ENCODE data around the gene AUTS2. TPM values are rescaled to one million over a fixed set of nuclear protein-coding genes. Genes with fewer than 3 reads are reported as not detected.

Gene AUTS2
- total and polyA plus RNA-seq, 10 of the 15 experiments (the other 5 are each of a cell fraction or from before 2014, with no cell fraction given) = 6.4 to 55.6 (median 21.6) TPM

DNA sequence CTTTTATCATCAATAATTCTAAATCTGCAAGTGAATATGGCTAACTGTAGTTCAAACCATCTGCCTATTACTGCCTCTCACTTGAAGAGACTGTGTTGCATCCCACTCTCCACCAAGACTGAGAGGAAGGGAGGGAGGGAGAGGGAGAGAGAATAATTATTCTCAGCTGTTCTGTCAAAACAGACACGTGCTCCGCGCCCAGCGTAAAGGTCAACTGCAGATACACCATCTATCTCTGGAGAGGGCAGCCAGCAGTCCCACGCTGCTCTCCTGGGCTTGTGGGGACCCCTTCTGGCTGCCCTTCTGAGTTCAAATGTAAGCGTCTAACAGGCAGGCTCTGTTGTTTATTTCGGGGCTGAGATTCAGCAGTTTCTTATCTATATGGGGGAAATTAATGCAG is 908.2 kb downstream of the AUTS2 start:
- H3K79me2 ChIP-seq (ENCODE audit: control insufficient read depth, insufficient read depth, low read length) = no peaks in the 10 kb centered on the region
- DNase-seq (ENCODE audit: low read depth, low spot score) (no peak), FAIRE-seq (no peak), ATAC-seq (no peak)
- WGBS (ENCODE audit: insufficient coverage, insufficient replicate concordance, low lambda C conversion rate, missing lambda C conversion rate) = 64% methylated on average over 7 of the region's 7 CpGs
- no peak overlapping the region for H3K4me2 ChIP-seq (ENCODE audit: control insufficient read depth, insufficient read depth)
- ChIA-PET POLR2A (no interaction called here), RAD21 (ENCODE audit: unreplicated experiment) (no interaction called here), SMC1A (ENCODE audit: uncharacterized antibody, unreplicated experiment) (no interaction called here), CTCF (interaction anchor here (1.0 kb wide), 2 partner anchors 15 to 465 kb away, joined by 3 to 4 read pairs; no protein-coding TSS in a partner anchor)
- H2AFZ ChIP-seq (ENCODE audit: control insufficient read depth, low read depth, low read length) = no peak overlapping the region
- no peak overlapping the region for H3K4me3 ChIP-seq
- no peak overlapping the region for H3K9ac ChIP-seq (ENCODE audit: control insufficient read depth, insufficient read depth, low read length)
- no peaks in the 10 kb centered on the region for H3K9me3 ChIP-seq (replicated peaks; ENCODE audit: control insufficient read depth, insufficient read depth, low read length)
- H3K27ac ChIP-seq (ENCODE audit: control insufficient read depth, insufficient read depth) = no peak overlapping the region
- H3K36me3 ChIP-seq (ENCODE audit: control insufficient read depth in 2 of 2, insufficient read depth in 2 of 2, low read length in 1 of 2) = peaks cover 0 to 2% of the 10 kb centered on the region in 2 experiments; a peak in 2 of 4 replicates
- in situ Hi-C loops (cut with MboI) = no loop called here
- no peaks in the 10 kb centered on the region for H4K20me1 ChIP-seq (ENCODE audit: control insufficient read depth, insufficient read depth)
- BruUV-seq (replicated peaks) = no TSS peak
- H3K27me3 ChIP-seq (replicated peaks in 1 of 2; ENCODE audit: control insufficient read depth in 2 of 2, insufficient read depth in 2 of 2, low read length in 1 of 2) = no peaks in the 10 kb centered on the region
- intact Hi-C loops (cut with micrococcal nuclease; ENCODE audit: unreplicated experiment) = no loop called here
- no peaks in the 10 kb centered on the region for H3K4me1 ChIP-seq (ENCODE audit: control insufficient read depth, insufficient read depth, low read length)
- no peak for TF ChIP-seq NRF1 (conservative IDR thresholded peaks at IDR 0.05; ENCODE audit: low read depth, low read length)
- TF ChIP-seq HDGF (IDR thresholded peaks at IDR 0.05) = no peak
- TF ChIP-seq RAD21 (IDR thresholded peaks at IDR 0.05; ENCODE audit: insufficient read depth, low read depth, low read length) = peak; percentile 51
- TF ChIP-seq RELA (IDR thresholded peaks at IDR 0.05; ENCODE audit: borderline replicate concordance, partially characterized antibody) = no peak
- no peak for TF ChIP-seq MXI1 (IDR thresholded peaks at IDR 0.05; ENCODE audit: low read depth, low read length)

GRCh38 chr7:70512144-70512543 is 913.9 kb downstream of the AUTS2 start:
- Histone ChIP-seq H3K4me1 (ENCODE audit: control insufficient read depth, insufficient read depth, low read length) (no peaks in the 10 kb centered on the region), H3K9me3 (replicated peaks; ENCODE audit: control insufficient read depth, insufficient read depth, low read length) (no peaks in the 10 kb centered on the region), H3K9ac (ENCODE audit: control insufficient read depth, insufficient read depth, low read length) (no peak overlapping the region), H3K27me3 (replicated peaks in 1 of 2; ENCODE audit: control insufficient read depth in 2 of 2, insufficient read depth in 2 of 2, low read length in 1 of 2) (no peaks in the 10 kb centered on the region), H3K4me2 (ENCODE audit: control insufficient read depth, insufficient read depth) (no peak overlapping the region), H4K20me1 (ENCODE audit: control insufficient read depth, insufficient read depth) (no peaks in the 10 kb centered on the region), H2AFZ (ENCODE audit: control insufficient read depth, low read depth, low read length) (no peak overlapping the region), H3K36me3 (ENCODE audit: control insufficient read depth in 2 of 2, insufficient read depth in 2 of 2, low read length in 1 of 2) (no peaks in the 10 kb centered on the region), H3K4me3 (no peak overlapping the region), H3K79me2 (ENCODE audit: control insufficient read depth, insufficient read depth, low read length) (no peaks in the 10 kb centered on the region), H3K27ac (ENCODE audit: control insufficient read depth, insufficient read depth) (no peak overlapping the region)
- WGBS (ENCODE audit: insufficient coverage, insufficient replicate concordance, low lambda C conversion rate, missing lambda C conversion rate) = 68% methylated on average over 7 of the region's 7 CpGs
- no peak for DNase-seq (ENCODE audit: low read depth, low spot score)
- CTCF ChIA-PET = interaction anchor here (1.1 to 1.7 kb wide), 2 partner anchors 65 to 186 kb away, joined by 3 to 4 read pairs; no protein-coding TSS in a partner anchor
- RAD21 ChIA-PET (ENCODE audit: unreplicated experiment) = no interaction called here
- SMC1A ChIA-PET (ENCODE audit: uncharacterized antibody, unreplicated experiment) = no interaction called here
- FAIRE-seq = no peak
- intact Hi-C loops (cut with micrococcal nuclease; ENCODE audit: unreplicated experiment) (no loop called here), in situ Hi-C loops (cut with MboI) (no loop called here)
- no TSS peak for BruUV-seq (replicated peaks)
- no peak for ATAC-seq
- POLR2A ChIA-PET = no interaction called here
- TF ChIP-seq ZBED1 (IDR thresholded peaks at IDR 0.05; ENCODE audit: borderline replicate concordance) = no peak
- no peak for TF ChIP-seq ESRRA (IDR thresholded peaks at IDR 0.05; ENCODE audit: low read length)
- TF ChIP-seq, protein P1, sequence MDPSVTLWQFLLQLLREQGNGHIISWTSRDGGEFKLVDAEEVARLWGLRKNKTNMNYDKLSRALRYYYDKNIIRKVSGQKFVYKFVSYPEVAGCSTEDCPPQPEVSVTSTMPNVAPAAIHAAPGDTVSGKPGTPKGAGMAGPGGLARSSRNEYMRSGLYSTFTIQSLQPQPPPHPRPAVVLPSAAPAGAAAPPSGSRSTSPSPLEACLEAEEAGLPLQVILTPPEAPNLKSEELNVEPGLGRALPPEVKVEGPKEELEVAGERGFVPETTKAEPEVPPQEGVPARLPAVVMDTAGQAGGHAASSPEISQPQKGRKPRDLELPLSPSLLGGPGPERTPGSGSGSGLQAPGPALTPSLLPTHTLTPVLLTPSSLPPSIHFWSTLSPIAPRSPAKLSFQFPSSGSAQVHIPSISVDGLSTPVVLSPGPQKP (IDR thresholded peaks at IDR 0.05; ENCODE audit: low read depth, low read length) = no peak
- no peak for TF ChIP-seq MAX (IDR thresholded peaks at IDR 0.05; ENCODE audit: low read depth, low read length)
- TF ChIP-seq, protein P2, sequence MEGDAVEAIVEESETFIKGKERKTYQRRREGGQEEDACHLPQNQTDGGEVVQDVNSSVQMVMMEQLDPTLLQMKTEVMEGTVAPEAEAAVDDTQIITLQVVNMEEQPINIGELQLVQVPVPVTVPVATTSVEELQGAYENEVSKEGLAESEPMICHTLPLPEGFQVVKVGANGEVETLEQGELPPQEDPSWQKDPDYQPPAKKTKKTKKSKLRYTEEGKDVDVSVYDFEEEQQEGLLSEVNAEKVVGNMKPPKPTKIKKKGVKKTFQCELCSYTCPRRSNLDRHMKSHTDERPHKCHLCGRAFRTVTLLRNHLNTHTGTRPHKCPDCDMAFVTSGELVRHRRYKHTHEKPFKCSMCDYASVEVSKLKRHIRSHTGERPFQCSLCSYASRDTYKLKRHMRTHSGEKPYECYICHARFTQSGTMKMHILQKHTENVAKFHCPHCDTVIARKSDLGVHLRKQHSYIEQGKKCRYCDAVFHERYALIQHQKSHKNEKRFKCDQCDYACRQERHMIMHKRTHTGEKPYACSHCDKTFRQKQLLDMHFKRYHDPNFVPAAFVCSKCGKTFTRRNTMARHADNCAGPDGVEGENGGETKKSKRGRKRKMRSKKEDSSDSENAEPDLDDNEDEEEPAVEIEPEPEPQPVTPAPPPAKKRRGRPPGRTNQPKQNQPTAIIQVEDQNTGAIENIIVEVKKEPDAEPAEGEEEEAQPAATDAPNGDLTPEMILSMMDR (IDR thresholded peaks at IDR 0.05 in 2 of 3, conservative IDR thresholded peaks at IDR 0.05 in 1 of 3; ENCODE audit: control insufficient read depth in 2 of 3, extremely low read depth in 1 of 3, insufficient read depth in 1 of 3, low read depth in 3 of 3, low read length in 3 of 3) = no peak
- no peak for TF ChIP-seq SP1 (IDR thresholded peaks at IDR 0.05; ENCODE audit: low read depth, low read length)
- TF ChIP-seq, protein P3, sequence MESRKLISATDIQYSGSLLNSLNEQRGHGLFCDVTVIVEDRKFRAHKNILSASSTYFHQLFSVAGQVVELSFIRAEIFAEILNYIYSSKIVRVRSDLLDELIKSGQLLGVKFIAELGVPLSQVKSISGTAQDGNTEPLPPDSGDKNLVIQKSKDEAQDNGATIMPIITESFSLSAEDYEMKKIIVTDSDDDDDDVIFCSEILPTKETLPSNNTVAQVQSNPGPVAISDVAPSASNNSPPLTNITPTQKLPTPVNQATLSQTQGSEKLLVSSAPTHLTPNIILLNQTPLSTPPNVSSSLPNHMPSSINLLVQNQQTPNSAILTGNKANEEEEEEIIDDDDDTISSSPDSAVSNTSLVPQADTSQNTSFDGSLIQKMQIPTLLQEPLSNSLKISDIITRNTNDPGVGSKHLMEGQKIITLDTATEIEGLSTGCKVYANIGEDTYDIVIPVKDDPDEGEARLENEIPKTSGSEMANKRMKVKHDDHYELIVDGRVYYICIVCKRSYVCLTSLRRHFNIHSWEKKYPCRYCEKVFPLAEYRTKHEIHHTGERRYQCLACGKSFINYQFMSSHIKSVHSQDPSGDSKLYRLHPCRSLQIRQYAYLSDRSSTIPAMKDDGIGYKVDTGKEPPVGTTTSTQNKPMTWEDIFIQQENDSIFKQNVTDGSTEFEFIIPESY (IDR thresholded peaks at IDR 0.05) = no peak
- no peak for TF ChIP-seq NR2C1 (IDR thresholded peaks at IDR 0.05)
- TF ChIP-seq ZNF24 (IDR thresholded peaks at IDR 0.05) = no peak

Data from GM12878 (cell line).